ENCODE results near the gene ZCWPW2.

Gene ZCWPW2

DNA sequence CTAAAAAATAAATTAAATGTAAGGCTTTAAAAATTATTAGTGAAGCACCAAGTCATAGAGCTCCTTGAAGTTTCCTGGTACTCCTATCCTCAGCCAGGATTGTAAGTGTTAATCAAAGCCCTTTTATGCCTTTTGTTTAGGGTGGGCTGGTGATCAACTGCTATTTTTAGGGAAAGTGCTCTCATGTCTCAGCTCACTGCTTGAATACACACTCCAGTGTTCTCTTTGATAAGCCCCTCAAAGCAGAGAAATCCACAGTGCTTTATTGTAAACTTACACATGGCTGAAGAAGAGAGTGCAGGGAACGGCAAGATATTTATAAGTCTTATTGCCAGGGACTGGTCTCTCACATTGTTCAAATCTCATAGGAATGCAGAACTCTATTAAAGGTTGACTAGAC lies 156.5 kb downstream of the ZCWPW2 start:
- TF ChIP-seq, protein P1, sequence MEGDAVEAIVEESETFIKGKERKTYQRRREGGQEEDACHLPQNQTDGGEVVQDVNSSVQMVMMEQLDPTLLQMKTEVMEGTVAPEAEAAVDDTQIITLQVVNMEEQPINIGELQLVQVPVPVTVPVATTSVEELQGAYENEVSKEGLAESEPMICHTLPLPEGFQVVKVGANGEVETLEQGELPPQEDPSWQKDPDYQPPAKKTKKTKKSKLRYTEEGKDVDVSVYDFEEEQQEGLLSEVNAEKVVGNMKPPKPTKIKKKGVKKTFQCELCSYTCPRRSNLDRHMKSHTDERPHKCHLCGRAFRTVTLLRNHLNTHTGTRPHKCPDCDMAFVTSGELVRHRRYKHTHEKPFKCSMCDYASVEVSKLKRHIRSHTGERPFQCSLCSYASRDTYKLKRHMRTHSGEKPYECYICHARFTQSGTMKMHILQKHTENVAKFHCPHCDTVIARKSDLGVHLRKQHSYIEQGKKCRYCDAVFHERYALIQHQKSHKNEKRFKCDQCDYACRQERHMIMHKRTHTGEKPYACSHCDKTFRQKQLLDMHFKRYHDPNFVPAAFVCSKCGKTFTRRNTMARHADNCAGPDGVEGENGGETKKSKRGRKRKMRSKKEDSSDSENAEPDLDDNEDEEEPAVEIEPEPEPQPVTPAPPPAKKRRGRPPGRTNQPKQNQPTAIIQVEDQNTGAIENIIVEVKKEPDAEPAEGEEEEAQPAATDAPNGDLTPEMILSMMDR (IDR thresholded peaks at IDR 0.05; ENCODE audit: insufficient read depth, low read depth, low read length, missing control alignments), result no peak
- no peak for DNase-seq (ENCODE audit: low read depth)
- H3K4me3 ChIP-seq (ENCODE audit: low read length), result no peak overlapping the region

- TF ChIP-seq, protein P1 (IDR thresholded peaks at IDR 0.05; ENCODE audit: insufficient read depth, low read depth, low read length, missing control alignments), result no peak
- H3K4me3 ChIP-seq (ENCODE audit: low read length), result no peak overlapping the region
- no peak for DNase-seq (ENCODE audit: low read depth)
These were observed 173.1 kb downstream of the ZCWPW2 start for GRCh38 chr3:28521663-28522062.

- DNase-seq (ENCODE audit: low read depth), result no peak
- no peak overlapping the region for H3K4me3 ChIP-seq (ENCODE audit: low read length)
- TF ChIP-seq, protein P1 (IDR thresholded peaks at IDR 0.05; ENCODE audit: insufficient read depth, low read depth, low read length, missing control alignments), result no peak
These were observed 193.8 kb downstream of the ZCWPW2 start for GRCh38 chr3:28542351-28542750.

- TF ChIP-seq, protein P1 (IDR thresholded peaks at IDR 0.05; ENCODE audit: insufficient read depth, low read depth, low read length, missing control alignments), result no peak
- no peak for DNase-seq (ENCODE audit: low read depth)
- H3K4me3 ChIP-seq (ENCODE audit: low read length), result no peak overlapping the region
These were observed 195.7 kb downstream of the ZCWPW2 start for GRCh38 chr3:28544236-28544635.

DNA sequence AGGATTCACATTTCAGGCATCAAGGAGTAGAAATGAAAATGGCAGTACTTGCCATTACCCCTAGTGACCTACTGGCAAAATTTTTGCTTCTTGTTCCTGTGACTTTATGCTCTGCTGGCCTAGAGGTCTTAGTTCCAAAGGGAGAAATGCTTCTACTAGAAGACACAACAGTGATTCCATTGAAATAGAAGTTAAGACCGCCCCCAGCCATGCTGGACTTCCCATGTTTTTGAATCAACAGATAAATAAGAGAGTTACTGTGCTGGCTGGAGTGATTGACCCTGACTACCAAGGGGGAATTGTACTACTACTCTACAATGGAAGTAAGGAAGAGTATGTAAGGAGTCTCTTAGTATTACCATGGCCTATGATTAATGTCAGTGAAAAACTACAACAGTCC lies 196.3 kb downstream of the ZCWPW2 start:
- no peak for DNase-seq (ENCODE audit: low read depth)
- TF ChIP-seq, protein P1 (IDR thresholded peaks at IDR 0.05; ENCODE audit: insufficient read depth, low read depth, low read length, missing control alignments), result no peak
- H3K4me3 ChIP-seq (ENCODE audit: low read length), result no peak overlapping the region

GRCh38 chr3:28547677-28548076 lies 199.2 kb downstream of the ZCWPW2 start:
- DNase-seq (ENCODE audit: low read depth), result no peak
- TF ChIP-seq, protein P1 (IDR thresholded peaks at IDR 0.05; ENCODE audit: insufficient read depth, low read depth, low read length, missing control alignments), result no peak
- H3K4me3 ChIP-seq (ENCODE audit: low read length), result no peak overlapping the region

- no peak overlapping the region for H3K4me3 ChIP-seq (ENCODE audit: low read length)
- TF ChIP-seq, protein P1 (IDR thresholded peaks at IDR 0.05; ENCODE audit: insufficient read depth, low read depth, low read length, missing control alignments), result no peak
These were observed 204.7 kb downstream of the ZCWPW2 start for GRCh38 chr3:28553175-28553574.

More at GRCh38 chr3:28553175-28553574, 204.7 kb downstream of the ZCWPW2 start:
- DNase-seq (ENCODE audit: low read depth), result no peak

All from epithelial cell of esophagus (primary cell).